Astrocyte of the spinal cord (primary cell): ENCODE measurements around the gene NME7.

Experiments
- DNase-seq: peaks from one replicate; pipeline ENCODE4 v3.0.0; 2011; ENCODE audit warnings: low read depth, low spot score
- H3K4me3 ChIP-seq: 2 replicates; pipeline ENCODE4 v1.5.1; 2011; ENCODE audit warnings: low read depth, mild to moderate bottlenecking, low read length, moderate library complexity
- in situ Hi-C: cut with HindIII; loops from 2 replicates; pipeline ENCODE4 v1.10.0; 2017; ENCODE audit warnings: low sequenced_read_pairs
- TF ChIP-seq, protein P1 (sequence below): IDR thresholded peaks from 2 replicates; pipeline ENCODE4 v1.5.1; 2012; ENCODE audit warnings: low read depth, mild to moderate bottlenecking, low read length, inconsistent platforms

The NME7 gene

GRCh38 chr1:169307176-169307575 lies 60.4 kb downstream of the NME7 start:
- no peak for DNase-seq
- TF ChIP-seq, protein P1, sequence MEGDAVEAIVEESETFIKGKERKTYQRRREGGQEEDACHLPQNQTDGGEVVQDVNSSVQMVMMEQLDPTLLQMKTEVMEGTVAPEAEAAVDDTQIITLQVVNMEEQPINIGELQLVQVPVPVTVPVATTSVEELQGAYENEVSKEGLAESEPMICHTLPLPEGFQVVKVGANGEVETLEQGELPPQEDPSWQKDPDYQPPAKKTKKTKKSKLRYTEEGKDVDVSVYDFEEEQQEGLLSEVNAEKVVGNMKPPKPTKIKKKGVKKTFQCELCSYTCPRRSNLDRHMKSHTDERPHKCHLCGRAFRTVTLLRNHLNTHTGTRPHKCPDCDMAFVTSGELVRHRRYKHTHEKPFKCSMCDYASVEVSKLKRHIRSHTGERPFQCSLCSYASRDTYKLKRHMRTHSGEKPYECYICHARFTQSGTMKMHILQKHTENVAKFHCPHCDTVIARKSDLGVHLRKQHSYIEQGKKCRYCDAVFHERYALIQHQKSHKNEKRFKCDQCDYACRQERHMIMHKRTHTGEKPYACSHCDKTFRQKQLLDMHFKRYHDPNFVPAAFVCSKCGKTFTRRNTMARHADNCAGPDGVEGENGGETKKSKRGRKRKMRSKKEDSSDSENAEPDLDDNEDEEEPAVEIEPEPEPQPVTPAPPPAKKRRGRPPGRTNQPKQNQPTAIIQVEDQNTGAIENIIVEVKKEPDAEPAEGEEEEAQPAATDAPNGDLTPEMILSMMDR: no peak
- in situ Hi-C loops: no loop called here
- no peak overlapping the region for H3K4me3 ChIP-seq

DNA sequence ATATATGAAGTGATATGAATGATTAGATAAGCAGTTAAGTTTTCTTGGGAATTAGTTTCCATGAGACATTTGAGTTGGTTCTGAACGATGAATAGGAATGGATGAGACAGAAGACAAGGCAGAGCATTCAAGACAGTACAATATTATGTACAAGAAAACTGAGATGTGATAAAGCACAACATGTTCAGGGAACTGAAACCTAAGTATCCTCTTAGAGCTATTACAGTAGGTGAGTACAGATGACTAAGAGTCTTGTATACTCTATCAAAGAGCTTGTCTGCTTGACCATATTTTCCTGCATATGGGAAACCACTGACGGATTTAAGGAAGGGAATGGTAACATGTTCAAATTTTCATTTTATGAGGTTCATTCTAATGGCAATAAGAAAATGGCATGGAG lies 61.6 kb downstream of the NME7 start:
- in situ Hi-C loops: no loop called here
- DNase-seq: no peak
- H3K4me3 ChIP-seq: no peak overlapping the region
- TF ChIP-seq, protein P1: no peak

DNA sequence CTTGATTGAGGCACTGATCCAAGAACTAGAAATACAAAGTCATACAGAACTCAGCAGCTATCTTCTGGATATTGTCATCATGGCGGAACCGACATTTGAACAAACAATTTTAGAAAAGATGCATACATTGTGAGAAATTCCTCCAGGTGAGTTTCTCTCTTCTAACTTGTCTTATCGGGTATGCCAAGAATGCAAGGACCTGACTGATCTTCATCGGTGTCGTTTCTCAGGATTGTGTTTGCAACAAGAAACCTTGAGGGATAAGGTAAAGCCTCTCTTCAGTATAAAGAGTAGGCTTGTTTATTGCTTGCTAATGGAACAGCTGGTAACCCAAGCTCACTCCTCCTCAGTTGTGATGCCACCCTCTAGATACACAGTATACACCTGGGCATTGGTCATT lies 62.2 kb downstream of the NME7 start:
- H3K4me3 ChIP-seq: no peak overlapping the region
- in situ Hi-C loops: no loop called here
- no peak for DNase-seq
- TF ChIP-seq, protein P1: no peak

GRCh38 chr1:169300854-169301253 lies 66.7 kb downstream of the NME7 start:
- TF ChIP-seq, protein P1: no peak
- DNase-seq: no peak
- in situ Hi-C loops: no loop called here
- H3K4me3 ChIP-seq: no peak overlapping the region

DNA sequence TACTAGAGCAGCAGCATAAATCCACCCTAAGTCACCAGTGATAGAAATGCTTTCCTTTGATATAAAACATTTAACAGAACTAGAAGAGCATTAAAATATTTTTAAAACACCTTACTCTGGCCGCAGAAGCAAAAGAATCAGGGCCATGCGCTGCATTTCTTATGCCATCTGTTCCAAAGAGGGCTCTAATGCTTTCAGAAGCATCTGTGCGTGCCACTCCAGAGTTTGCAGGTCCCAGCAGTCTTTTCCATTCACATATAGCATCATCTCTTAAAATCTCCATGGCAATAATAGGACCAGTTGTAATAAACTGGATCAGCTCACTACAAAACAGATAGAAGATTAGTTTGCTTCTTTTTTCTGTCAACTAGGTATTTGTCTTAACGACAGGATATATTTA lies 69.2 kb downstream of the NME7 start:
- no peak overlapping the region for H3K4me3 ChIP-seq
- TF ChIP-seq, protein P1: no peak
- in situ Hi-C loops: no loop called here

GRCh38 chr1:169295846-169296245 lies 71.8 kb downstream of the NME7 start:
- H3K4me3 ChIP-seq: no peak overlapping the region
- in situ Hi-C loops: no loop called here
- DNase-seq: no peak
- TF ChIP-seq, protein P1: no peak

More for the DNA sequence above, 69.2 kb downstream of the NME7 start:
- DNase-seq: no peak

- DNase-seq: no peak
- in situ Hi-C loops: no loop called here
- TF ChIP-seq, protein P1: no peak
- H3K4me3 ChIP-seq: no peak overlapping the region
Measured at GRCh38 chr1:169295425-169295824, 72.2 kb downstream of the NME7 start.
